MG63 (cell line): Measurements from ENCODE around the gene PRPF31. TPM values are rescaled to one million over a fixed set of nuclear protein-coding genes. Genes with fewer than 3 reads are reported as not detected.

Experiments used
- DNase-seq: peaks from one replicate; pipeline ENCODE4 v3.0.0-alpha.2; 2020
- H3K27me3 ChIP-seq: fragments of 250-450 bp; sonication (Bioruptor Pico); 2 replicates; pipeline ENCODE4 v1.5.1; 2020; ENCODE audit warnings: mild to moderate bottlenecking, moderate library complexity
- H3K36me3 ChIP-seq: fragments of 250-450 bp; sonication (Bioruptor Pico); 2 replicates; pipeline ENCODE4 v1.5.1; 2020; ENCODE audit warnings: mild to moderate bottlenecking, moderate library complexity
- H3K4me3 ChIP-seq: fragments of 250-450 bp; sonication (Bioruptor Pico); 2 replicates; pipeline ENCODE4 v1.5.1; 2020; ENCODE audit warnings: mild to moderate bottlenecking, moderate library complexity
- H3K9me3 ChIP-seq: fragments of 250-450 bp; sonication (Bioruptor Pico); 2 replicates; pipeline ENCODE4 v1.5.1; 2020; ENCODE audit warnings: mild to moderate bottlenecking, moderate library complexity
- total RNA-seq: library from RNA; depleted of rRNA; stranded (reverse); fragments of >200 nt; shearing (Covaris generic); gene quantifications from 2 replicates; pipeline ENCODE4 v1.2.3, GENCODE V29; 2014; ENCODE audit warnings: low replicate concordance

PRPF31 gene
- total RNA-seq, 1 experiment from 2014 or later = 88.3 TPM

DNA sequence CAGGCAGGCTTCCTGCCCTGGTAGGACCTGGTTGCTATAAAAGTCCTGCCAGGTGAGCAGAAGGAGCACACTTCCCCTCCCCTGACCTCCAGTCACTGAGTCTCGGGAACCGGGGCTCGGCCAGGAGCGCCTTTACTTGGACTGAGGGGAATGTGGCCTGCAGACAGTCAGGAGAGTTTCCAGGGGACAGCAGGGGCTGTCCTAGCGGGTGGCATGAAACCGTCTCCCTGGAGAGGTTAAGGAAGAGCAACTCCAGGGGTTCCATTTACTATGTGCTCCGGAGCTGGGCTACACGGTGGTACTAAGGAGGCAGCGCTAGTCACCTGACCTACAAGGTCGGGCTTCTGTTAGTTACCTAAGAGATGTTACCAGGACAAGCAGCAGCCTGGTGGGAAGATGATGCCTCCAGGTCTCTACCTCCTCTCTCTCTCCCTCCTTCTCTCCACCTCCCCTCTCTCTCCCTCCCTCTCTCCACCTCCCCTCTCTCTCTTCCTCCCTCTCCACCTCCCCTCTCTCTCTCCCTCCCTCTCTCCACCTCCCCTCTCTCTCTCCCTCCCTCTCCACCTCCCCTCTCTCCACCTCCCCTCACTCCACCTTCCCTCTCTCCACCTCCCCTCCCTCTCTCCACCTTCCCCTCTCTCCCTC is 17.9 kb downstream of the PRPF31 start:
- no peaks in the 10 kb centered on the region for H3K9me3 ChIP-seq
- no peak for DNase-seq
- no peaks in the 10 kb centered on the region for H3K27me3 ChIP-seq
- H3K4me3 ChIP-seq = no peak overlapping the region
- H3K36me3 ChIP-seq = peaks cover 12% of the 10 kb centered on the region

- H3K27me3 ChIP-seq = no peaks in the 10 kb centered on the region
- H3K36me3 ChIP-seq = peaks cover 11% of the 10 kb centered on the region
- DNase-seq = no peak
- no peak overlapping the region for H3K4me3 ChIP-seq
- H3K9me3 ChIP-seq = no peaks in the 10 kb centered on the region
Measured at GRCh38 chr19:54133957-54134590, 18.5 kb downstream of the PRPF31 start.

DNA sequence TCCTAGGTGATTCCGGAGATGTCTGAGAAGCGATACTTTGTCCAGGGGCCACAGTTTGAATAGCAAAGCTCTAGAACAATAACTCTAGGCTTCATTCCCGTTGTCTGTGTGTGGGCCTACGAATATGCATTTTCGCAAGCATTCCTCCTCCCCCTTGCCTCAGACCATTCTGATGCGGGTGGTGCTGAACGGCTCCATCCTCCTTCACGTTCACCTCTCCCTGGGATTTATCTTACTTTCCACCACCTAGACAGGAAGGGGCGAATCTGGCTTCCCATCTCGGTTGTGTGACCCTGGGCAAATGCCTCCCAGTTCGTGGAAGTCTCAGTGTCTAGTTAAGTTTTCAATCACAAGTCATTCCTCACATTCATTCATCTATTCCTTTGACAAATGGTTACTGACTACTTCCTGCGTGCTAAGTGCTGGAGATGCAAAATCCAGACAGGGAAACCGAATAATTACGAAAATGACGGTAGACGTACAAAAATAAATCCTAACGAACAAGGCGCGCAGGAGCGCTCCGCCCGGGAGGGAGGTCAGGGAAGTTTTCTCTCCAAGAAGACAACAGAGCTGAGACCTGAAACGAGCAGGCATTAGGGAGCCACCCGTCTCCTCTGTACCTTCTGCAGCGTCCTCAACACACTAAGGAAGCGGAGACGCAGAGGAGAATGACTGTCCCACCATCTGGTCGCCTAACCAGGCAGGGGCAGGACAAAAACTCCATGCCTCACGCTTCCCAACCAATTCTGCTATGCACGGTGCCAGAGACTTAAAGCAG is 20.7 kb downstream of the PRPF31 start:
- no peaks in the 10 kb centered on the region for H3K27me3 ChIP-seq
- H3K36me3 ChIP-seq = peaks cover 29% of the 10 kb centered on the region
- peak overlapping the region; percentile 55 for H3K4me3 ChIP-seq
- no peaks in the 10 kb centered on the region for H3K9me3 ChIP-seq
- DNase-seq = peak; percentile 26

- peak; percentile 100 for DNase-seq
- no peaks in the 10 kb centered on the region for H3K9me3 ChIP-seq
- no peaks in the 10 kb centered on the region for H3K27me3 ChIP-seq
- H3K4me3 ChIP-seq = peak overlapping the region; percentile 91
- H3K36me3 ChIP-seq = peaks cover 38% of the 10 kb centered on the region
Measured at GRCh38 chr19:54136864-54137698, 21.5 kb downstream of the PRPF31 start.

DNA sequence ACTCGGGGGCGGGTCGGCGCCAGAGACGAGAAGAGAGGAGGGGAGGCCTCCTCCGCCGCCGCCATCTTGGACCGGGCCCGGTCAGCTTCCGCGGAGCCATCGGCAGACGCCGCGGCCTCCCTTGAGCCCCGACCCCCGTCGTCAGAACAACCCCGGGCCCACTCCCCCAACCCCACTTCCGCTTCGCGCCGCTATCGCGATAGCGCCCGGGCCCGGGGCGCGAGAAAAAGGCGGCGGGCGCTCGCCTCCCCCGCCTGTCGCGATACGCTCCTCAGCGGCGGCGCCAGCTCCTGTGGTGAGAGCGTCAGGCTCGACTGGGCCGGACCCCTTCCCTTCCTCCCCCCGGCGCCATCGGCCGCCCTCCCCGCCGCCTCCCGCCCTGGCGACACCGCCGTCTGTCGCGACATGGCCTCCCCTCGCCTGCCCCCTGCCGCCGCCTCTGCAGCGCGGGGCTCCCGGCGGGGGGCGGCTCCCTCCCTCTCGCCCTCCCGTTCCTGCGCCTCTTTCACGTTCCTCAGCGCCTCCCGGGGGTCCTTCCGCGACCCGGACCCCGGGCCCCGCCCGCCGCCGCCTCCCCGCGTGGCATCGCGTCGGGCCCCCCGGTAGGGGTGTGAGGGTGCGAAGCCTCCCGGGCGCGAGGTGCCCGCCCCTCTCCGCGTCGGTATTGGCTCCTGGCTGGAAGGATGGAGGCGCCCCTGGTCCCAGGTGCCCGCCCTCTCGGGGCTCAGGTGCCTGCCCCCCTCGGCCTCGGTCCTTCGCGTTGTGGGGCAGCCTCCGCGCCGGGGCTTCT is 22.3 kb downstream of the PRPF31 start, which contains the start of gene CNOT3:
Gene CNOT3, plus strand, starts transcription at position 64 of the 790 bp plus-strand sequence. CDS start 5,217 bp downstream, outside the sequence.
- DNase-seq = peak; percentile 27
- H3K36me3 ChIP-seq = peaks cover 46% of the 10 kb centered on the region

GRCh38 chr19:54138489-54139256 is 23.1 kb downstream of the PRPF31 start:
- DNase-seq = no peak
- Histone ChIP-seq H3K36me3 (peaks cover 53% of the 10 kb centered on the region), H3K27me3 (no peaks in the 10 kb centered on the region), H3K9me3 (no peaks in the 10 kb centered on the region), H3K4me3 (peak overlapping the region; percentile 91)

More for the DNA sequence above, 22.3 kb downstream of the PRPF31 start, which contains the start of gene CNOT3:
- H3K9me3 ChIP-seq = no peaks in the 10 kb centered on the region
- H3K27me3 ChIP-seq = no peaks in the 10 kb centered on the region
- peak within 1 kb of the TSS; percentile 91 for H3K4me3 ChIP-seq

DNA sequence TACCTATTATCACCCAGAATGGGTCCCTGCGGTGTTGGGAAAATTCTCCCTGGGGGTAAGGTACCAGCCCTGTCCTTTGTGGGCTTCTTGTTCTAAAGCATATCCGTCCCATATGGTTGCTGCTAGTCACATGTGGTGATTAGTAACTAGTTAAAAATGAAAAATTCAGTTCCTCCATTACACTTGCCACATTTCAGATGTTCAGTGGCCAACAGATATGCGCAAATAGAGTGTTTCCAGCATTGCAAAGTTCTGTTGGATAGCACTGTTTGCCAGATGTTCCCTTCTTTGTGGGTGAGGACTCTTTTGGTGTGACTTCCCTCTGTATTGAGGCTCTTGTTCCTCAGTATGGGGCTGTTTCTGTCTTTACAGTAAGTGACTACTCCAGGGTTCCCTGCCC is 25.8 kb downstream of the PRPF31 start:
- H3K4me3 ChIP-seq = no peak overlapping the region
- H3K27me3 ChIP-seq = no peaks in the 10 kb centered on the region
- H3K9me3 ChIP-seq = no peaks in the 10 kb centered on the region
- no peak for DNase-seq
- H3K36me3 ChIP-seq = peaks cover 80% of the 10 kb centered on the region

GRCh38 chr19:54142166-54142780 is 26.7 kb downstream of the PRPF31 start:
- Histone ChIP-seq H3K36me3 (peaks cover 89% of the 10 kb centered on the region), H3K4me3 (no peak overlapping the region), H3K27me3 (no peaks in the 10 kb centered on the region), H3K9me3 (no peaks in the 10 kb centered on the region)
- no peak for DNase-seq

GRCh38 chr19:54145541-54146158 is 30.1 kb downstream of the PRPF31 start:
- H3K9me3 ChIP-seq = no peaks in the 10 kb centered on the region

DNA sequence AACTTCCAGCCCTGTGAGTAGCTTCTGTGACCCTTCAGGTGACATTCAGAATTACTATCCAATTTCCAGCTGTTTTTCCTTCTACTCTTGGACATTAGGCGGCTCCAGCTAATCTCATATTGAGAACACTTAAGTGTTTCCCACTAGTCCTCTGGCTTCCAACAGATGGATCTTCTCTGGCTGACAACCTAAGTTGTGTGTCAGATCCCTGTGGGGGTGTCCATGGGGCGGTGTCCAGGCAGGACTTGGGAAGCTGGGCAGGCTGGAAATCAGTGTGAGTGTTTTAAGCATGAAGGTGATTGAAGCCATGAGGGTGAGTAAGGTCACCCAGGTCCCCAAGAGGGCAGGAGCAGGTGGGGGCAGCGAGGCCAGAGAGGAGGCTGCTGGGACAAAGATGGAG is 32.1 kb downstream of the PRPF31 start:
- Histone ChIP-seq H3K4me3 (no peak overlapping the region), H3K36me3 (peaks cover 90% of the 10 kb centered on the region), H3K9me3 (no peaks in the 10 kb centered on the region), H3K27me3 (no peaks in the 10 kb centered on the region)
- no peak for DNase-seq

More at GRCh38 chr19:54145541-54146158, 30.1 kb downstream of the PRPF31 start:
- Histone ChIP-seq H3K27me3 (no peaks in the 10 kb centered on the region), H3K36me3 (peaks cover 91% of the 10 kb centered on the region), H3K4me3 (no peak overlapping the region)
- DNase-seq = no peak

GRCh38 chr19:54148158-54148557 is 32.6 kb downstream of the PRPF31 start:
- H3K9me3 ChIP-seq = no peaks in the 10 kb centered on the region
- peaks cover 90% of the 10 kb centered on the region for H3K36me3 ChIP-seq
- no peak for DNase-seq
- H3K4me3 ChIP-seq = no peak overlapping the region
- no peaks in the 10 kb centered on the region for H3K27me3 ChIP-seq

GRCh38 chr19:54149021-54149812 is 33.7 kb downstream of the PRPF31 start:
- no peaks in the 10 kb centered on the region for H3K27me3 ChIP-seq
- no peaks in the 10 kb centered on the region for H3K9me3 ChIP-seq
- peaks cover 90% of the 10 kb centered on the region for H3K36me3 ChIP-seq
- no peak overlapping the region for H3K4me3 ChIP-seq
- DNase-seq = no peak

GRCh38 chr19:54151362-54152035 is 35.9 kb downstream of the PRPF31 start:
- no peak for DNase-seq
- Histone ChIP-seq H3K27me3 (no peaks in the 10 kb centered on the region), H3K4me3 (no peak overlapping the region), H3K36me3 (peaks cover 90% of the 10 kb centered on the region), H3K9me3 (no peaks in the 10 kb centered on the region)
